Measurements from ENCODE around the gene SGTB. TPM values are rescaled to one million over a fixed set of nuclear protein-coding genes. Genes with fewer than 3 reads are reported as not detected.

Gene SGTB
- total RNA-seq, 1 donor from 2014 or later, result 10.7 TPM

GRCh38 chr5:65668696-65669095 is 53.2 kb downstream of the SGTB start:
- H3K4me3 Mint-ChIP-seq (ENCODE audit: low read depth), result no peak overlapping the region
- no peak for DNase-seq (ENCODE audit: low spot score, unreplicated experiment)
- H3K4me1 Mint-ChIP-seq (ENCODE audit: low read depth), result no peaks in the 10 kb centered on the region
- H3K27ac Mint-ChIP-seq, result no peak overlapping the region
- peaks cover 3% of the 10 kb centered on the region for H3K36me3 Mint-ChIP-seq (ENCODE audit: insufficient read depth)
- H3K27me3 Mint-ChIP-seq, result no peaks in the 10 kb centered on the region
- no peak for TF ChIP-seq CTCF (IDR thresholded peaks at IDR 0.05; ENCODE audit: unreplicated experiment)
- H3K9me3 Mint-ChIP-seq (ENCODE audit: low read depth), result no peaks in the 10 kb centered on the region

GRCh38 chr5:65663804-65664521 is 57.9 kb downstream of the SGTB start:
- Mint-ChIP-seq H3K27me3 (no peaks in the 10 kb centered on the region), H3K27ac (peak overlapping the region; percentile 23), H3K9me3 (ENCODE audit: low read depth) (no peaks in the 10 kb centered on the region), H3K4me1 (ENCODE audit: low read depth) (no peaks in the 10 kb centered on the region), H3K4me3 (ENCODE audit: low read depth) (no peak overlapping the region), H3K36me3 (ENCODE audit: insufficient read depth) (peaks cover 8% of the 10 kb centered on the region)
- TF ChIP-seq CTCF (IDR thresholded peaks at IDR 0.05; ENCODE audit: unreplicated experiment), result peak; percentile 53
- DNase-seq (ENCODE audit: low spot score, unreplicated experiment), result no peak

- DNase-seq (ENCODE audit: low spot score, unreplicated experiment), result no peak
- H3K9me3 Mint-ChIP-seq (ENCODE audit: low read depth), result no peaks in the 10 kb centered on the region
- no peak overlapping the region for H3K27ac Mint-ChIP-seq
- no peak overlapping the region for H3K4me3 Mint-ChIP-seq (ENCODE audit: low read depth)
- no peaks in the 10 kb centered on the region for H3K27me3 Mint-ChIP-seq
- TF ChIP-seq CTCF (IDR thresholded peaks at IDR 0.05; ENCODE audit: unreplicated experiment), result no peak
- H3K36me3 Mint-ChIP-seq (ENCODE audit: insufficient read depth), result peaks cover 9% of the 10 kb centered on the region
- H3K4me1 Mint-ChIP-seq (ENCODE audit: low read depth), result peaks cover 4% of the 10 kb centered on the region
These were observed 67.2 kb downstream of the SGTB start for GRCh38 chr5:65654713-65655112.

GRCh38 chr5:65651144-65651543 is 70.8 kb downstream of the SGTB start:
- Mint-ChIP-seq H3K4me1 (ENCODE audit: low read depth) (peaks cover 9% of the 10 kb centered on the region), H3K4me3 (ENCODE audit: low read depth) (no peak overlapping the region), H3K36me3 (ENCODE audit: insufficient read depth) (peaks cover 11% of the 10 kb centered on the region), H3K27me3 (no peaks in the 10 kb centered on the region), H3K27ac (no peak overlapping the region), H3K9me3 (ENCODE audit: low read depth) (no peaks in the 10 kb centered on the region)
- no peak for DNase-seq (ENCODE audit: low spot score, unreplicated experiment)
- TF ChIP-seq CTCF (IDR thresholded peaks at IDR 0.05; ENCODE audit: unreplicated experiment), result no peak

- Mint-ChIP-seq H3K9me3 (ENCODE audit: low read depth) (no peaks in the 10 kb centered on the region), H3K4me3 (ENCODE audit: low read depth) (no peak overlapping the region), H3K27me3 (no peaks in the 10 kb centered on the region), H3K4me1 (ENCODE audit: low read depth) (peaks cover 9% of the 10 kb centered on the region), H3K36me3 (ENCODE audit: insufficient read depth) (peaks cover 14% of the 10 kb centered on the region), H3K27ac (peak overlapping the region; percentile 42)
- no peak for DNase-seq (ENCODE audit: low spot score, unreplicated experiment)
- no peak for TF ChIP-seq CTCF (IDR thresholded peaks at IDR 0.05; ENCODE audit: unreplicated experiment)
These were observed 74.0 kb downstream of the SGTB start for GRCh38 chr5:65647941-65648340.
